A549 (cell line): ENCODE data around the gene RPGR.

Experiments used
- CHD4 ChIP-seq: fragments of 200-600 bp; sonication (generic); IDR thresholded peaks from 2 replicates; pipeline ENCODE4 v1.6.1; 2016; ENCODE audit warnings: antibody characterized with exemption, mild to moderate bottlenecking, borderline replicate concordance
- CTCF ChIP-seq: fragments of >200 bp; sonication (Bioruptor Twin); formaldehyde crosslinking; IDR thresholded peaks from 3 replicates; pipeline ENCODE4 v1.5.1; 2016
- HOXA7 ChIP-seq: fragments of 250-450 bp; sonication (Bioruptor Pico); IDR thresholded peaks from 2 replicates; pipeline ENCODE4 v1.5.0; 2020; ENCODE audit warnings: mild to moderate bottlenecking, moderate library complexity
- MAZ ChIP-seq: fragments of 150-350 bp; IDR thresholded peaks from 2 replicates; pipeline ENCODE4 v1.6.1; 2014; ENCODE audit warnings: antibody characterized with exemption, low read depth, low read length, borderline replicate concordance
- POLR2A ChIP-seq: IDR thresholded peaks from 2 replicates; pipeline ENCODE4 v1.6.1; 2012; ENCODE audit warnings: mild to moderate bottlenecking, low read length
- POLR2AphosphoS2 ChIP-seq: conservative IDR thresholded peaks from 2 replicates; pipeline ENCODE4 v1.6.1; 2012; ENCODE audit warnings: low read length, improper control_type of control experiment, inconsistent platforms
- RAD21 ChIP-seq, 2 experiments: fragments of >200 bp in 1 of 2; sonication (Bioruptor Twin) in 1 of 2; formaldehyde crosslinking in 1 of 2; IDR thresholded peaks in 1 of 2; conservative IDR thresholded peaks in 1 of 2; 2 replicates in 1 of 2; 3 replicates in 1 of 2; pipeline ENCODE4 v1.6.1; 2012 to 2018; ENCODE audit warnings: inconsistent platforms in 1 of 2
- SMC3 ChIP-seq: fragments of >200 bp; sonication (Bioruptor Twin); formaldehyde crosslinking; IDR thresholded peaks from 3 replicates; pipeline ENCODE4 v1.6.1; 2018; ENCODE audit warnings: inconsistent platforms
- TP53 ChIP-seq: fragments of 250-450 bp; sonication (Bioruptor Pico); IDR thresholded peaks from 2 replicates; pipeline ENCODE4 v1.5.0; 2021; ENCODE audit warnings: mild to moderate bottlenecking, moderate library complexity
- TF ChIP-seq, protein P1 (sequence below): fragments of >200 bp; sonication (Bioruptor Twin); formaldehyde crosslinking; IDR thresholded peaks from 3 replicates; pipeline ENCODE4 v1.6.1; 2016
- TF ChIP-seq, protein P2 (sequence below): fragments of 150-350 bp; IDR thresholded peaks from 2 replicates; pipeline ENCODE4 v1.6.1; 2014; ENCODE audit warnings: low read depth, mild to moderate bottlenecking, low read length

GRCh38 chrX:38256019-38256418 is 71.3 kb downstream of the RPGR start:
- TF ChIP-seq CTCF = no peak
- no peak for TF ChIP-seq MAZ
- TF ChIP-seq TP53 (CRISPR knock-in tag) = no peak
- no peak for TF ChIP-seq POLR2A
- TF ChIP-seq RAD21 (conservative IDR thresholded peaks at IDR 0.05 in 1 of 2, IDR thresholded peaks at IDR 0.05 in 1 of 2) = no peak
- TF ChIP-seq, protein P1, sequence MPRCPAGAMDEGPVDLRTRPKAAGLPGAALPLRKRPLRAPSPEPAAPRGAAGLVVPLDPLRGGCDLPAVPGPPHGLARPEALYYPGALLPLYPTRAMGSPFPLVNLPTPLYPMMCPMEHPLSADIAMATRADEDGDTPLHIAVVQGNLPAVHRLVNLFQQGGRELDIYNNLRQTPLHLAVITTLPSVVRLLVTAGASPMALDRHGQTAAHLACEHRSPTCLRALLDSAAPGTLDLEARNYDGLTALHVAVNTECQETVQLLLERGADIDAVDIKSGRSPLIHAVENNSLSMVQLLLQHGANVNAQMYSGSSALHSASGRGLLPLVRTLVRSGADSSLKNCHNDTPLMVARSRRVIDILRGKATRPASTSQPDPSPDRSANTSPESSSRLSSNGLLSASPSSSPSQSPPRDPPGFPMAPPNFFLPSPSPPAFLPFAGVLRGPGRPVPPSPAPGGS = no peak
- TF ChIP-seq, protein P2, sequence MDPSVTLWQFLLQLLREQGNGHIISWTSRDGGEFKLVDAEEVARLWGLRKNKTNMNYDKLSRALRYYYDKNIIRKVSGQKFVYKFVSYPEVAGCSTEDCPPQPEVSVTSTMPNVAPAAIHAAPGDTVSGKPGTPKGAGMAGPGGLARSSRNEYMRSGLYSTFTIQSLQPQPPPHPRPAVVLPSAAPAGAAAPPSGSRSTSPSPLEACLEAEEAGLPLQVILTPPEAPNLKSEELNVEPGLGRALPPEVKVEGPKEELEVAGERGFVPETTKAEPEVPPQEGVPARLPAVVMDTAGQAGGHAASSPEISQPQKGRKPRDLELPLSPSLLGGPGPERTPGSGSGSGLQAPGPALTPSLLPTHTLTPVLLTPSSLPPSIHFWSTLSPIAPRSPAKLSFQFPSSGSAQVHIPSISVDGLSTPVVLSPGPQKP = no peak
- TF ChIP-seq SMC3 = no peak
- no peak for TF ChIP-seq POLR2AphosphoS2
- TF ChIP-seq HOXA7 (CRISPR knock-in tag) = no peak
- no peak for TF ChIP-seq CHD4
